Activated CD4-positive, alpha-beta T cell treated with anti-CD3 and anti-CD28 coated beads, Interleukin-2, amount 10 ng/mL, durations not matched to agents 24 days and 14 days (primary cell): ENCODE data around the gene RFPL3. TPM values are rescaled to one million over a fixed set of nuclear protein-coding genes. Genes with fewer than 3 reads are reported as not detected.

Experiments
- DNase-seq: peaks from one replicate; pipeline ENCODE4 v3.0.0; 2022
- H3K27ac Mint-ChIP-seq: one replicate; pipeline ENCODE4 v1.8.0; 2022; ENCODE audit warnings: mild to moderate bottlenecking, mixed read lengths
- H3K27me3 Mint-ChIP-seq: one replicate; pipeline ENCODE4 v1.8.0; 2022; ENCODE audit warnings: mixed read lengths
- H3K36me3 Mint-ChIP-seq: one replicate; pipeline ENCODE4 v1.8.0; 2022; ENCODE audit warnings: low read depth, mild to moderate bottlenecking, mixed read lengths
- H3K4me1 Mint-ChIP-seq: one replicate; pipeline ENCODE4 v1.8.0; 2021; ENCODE audit warnings: mixed read lengths
- H3K4me3 Mint-ChIP-seq: one replicate; pipeline ENCODE4 v1.8.0; 2022; ENCODE audit warnings: mild to moderate bottlenecking, moderate library complexity, mixed read lengths
- H3K9me3 Mint-ChIP-seq: one replicate; pipeline ENCODE4 v1.8.0; 2021; ENCODE audit warnings: mixed read lengths
- intact Hi-C: fragments of 100-400 bp; cut with micrococcal nuclease; formaldehyde crosslinking; loops from one replicate; pipeline ENCODE4 v1.15.1; 2023
- total RNA-seq: library from RNA; stranded (reverse); gene quantifications from 2 replicates; pipeline ENCODE4 v1.2.3, GENCODE V29; 2022

Gene RFPL3
- total RNA-seq, 1 donor from 2014 or later: not detected

DNA sequence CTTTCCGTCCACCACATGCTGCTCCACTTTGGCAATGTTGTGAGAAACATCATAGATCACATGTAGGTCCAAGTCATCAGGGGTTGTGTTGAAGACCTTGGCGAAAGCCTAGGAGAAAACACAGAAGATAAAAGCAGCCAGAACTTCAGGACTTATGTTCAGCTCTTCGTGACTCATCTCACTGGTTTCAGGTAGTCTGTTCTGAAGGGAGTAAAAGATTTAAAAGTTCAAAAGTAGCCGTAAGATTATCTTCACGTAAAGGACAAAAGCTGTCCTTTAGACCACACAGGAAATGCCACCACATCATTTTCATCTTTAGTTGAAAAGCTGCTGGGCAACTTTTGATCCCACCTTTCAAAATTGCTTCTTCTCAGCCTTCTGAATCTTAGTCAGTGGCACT, 37.4 kb downstream of the RFPL3 start:
- peaks cover 4% of the 10 kb centered on the region for H3K4me1 Mint-ChIP-seq

DNA sequence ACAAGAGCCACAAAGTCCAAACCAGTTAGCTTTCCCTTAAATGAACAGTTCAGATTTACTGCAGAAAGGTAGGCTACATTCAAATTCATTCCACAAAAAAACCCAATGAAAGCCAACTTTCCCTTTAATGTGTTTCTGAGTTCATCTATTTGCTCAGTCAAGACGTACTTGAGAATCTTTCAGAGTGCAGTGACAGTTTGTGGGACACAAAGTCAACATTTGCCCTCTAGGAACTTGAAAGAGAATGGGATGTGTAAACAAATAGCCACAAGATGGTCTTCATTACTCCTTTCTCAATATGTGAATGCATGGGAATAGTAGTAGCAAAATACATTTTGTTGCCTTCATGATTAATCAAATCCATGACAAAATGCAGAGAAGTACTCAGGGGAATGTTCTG, 38.6 kb downstream of the RFPL3 start:
- intact Hi-C loops: no loop called here
- H3K4me1 Mint-ChIP-seq: peaks cover 4% of the 10 kb centered on the region
- H3K9me3 Mint-ChIP-seq: no peaks in the 10 kb centered on the region
- H3K4me3 Mint-ChIP-seq: no peak overlapping the region
- no peaks in the 10 kb centered on the region for H3K27me3 Mint-ChIP-seq
- peaks cover 72% of the 10 kb centered on the region for H3K36me3 Mint-ChIP-seq
- no peak for DNase-seq
- no peak overlapping the region for H3K27ac Mint-ChIP-seq

More for the DNA sequence above, 37.4 kb downstream of the RFPL3 start:
- Mint-ChIP-seq H3K9me3 (no peaks in the 10 kb centered on the region), H3K4me3 (no peak overlapping the region), H3K36me3 (peaks cover 69% of the 10 kb centered on the region), H3K27ac (no peak overlapping the region), H3K27me3 (no peaks in the 10 kb centered on the region)
- intact Hi-C loops: no loop called here
- no peak for DNase-seq

DNA sequence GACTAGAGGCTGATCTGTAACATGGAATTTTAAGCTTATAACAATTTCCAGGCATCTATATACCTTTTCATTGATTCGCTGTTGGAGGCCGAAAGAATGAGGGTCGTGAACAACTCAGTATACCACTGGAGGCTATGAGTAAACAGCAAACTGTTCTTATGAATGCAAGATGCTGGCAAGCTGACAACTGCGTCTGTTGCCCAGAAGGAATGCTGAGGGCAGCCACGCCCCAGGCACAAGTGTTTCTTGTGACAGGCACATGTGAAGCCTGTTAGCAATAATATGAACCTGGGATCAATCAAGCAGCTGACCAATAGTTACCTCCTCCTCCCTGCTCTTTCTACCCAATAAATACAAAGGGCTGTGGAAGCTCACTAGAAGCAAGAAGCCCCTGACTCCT, 39.1 kb downstream of the RFPL3 start:
- H3K4me3 Mint-ChIP-seq: no peak overlapping the region
- H3K9me3 Mint-ChIP-seq: no peaks in the 10 kb centered on the region
- peaks cover 4% of the 10 kb centered on the region for H3K4me1 Mint-ChIP-seq
- peaks cover 75% of the 10 kb centered on the region for H3K36me3 Mint-ChIP-seq
- no peaks in the 10 kb centered on the region for H3K27me3 Mint-ChIP-seq
- intact Hi-C loops: no loop called here
- no peak overlapping the region for H3K27ac Mint-ChIP-seq
- DNase-seq: no peak

DNA sequence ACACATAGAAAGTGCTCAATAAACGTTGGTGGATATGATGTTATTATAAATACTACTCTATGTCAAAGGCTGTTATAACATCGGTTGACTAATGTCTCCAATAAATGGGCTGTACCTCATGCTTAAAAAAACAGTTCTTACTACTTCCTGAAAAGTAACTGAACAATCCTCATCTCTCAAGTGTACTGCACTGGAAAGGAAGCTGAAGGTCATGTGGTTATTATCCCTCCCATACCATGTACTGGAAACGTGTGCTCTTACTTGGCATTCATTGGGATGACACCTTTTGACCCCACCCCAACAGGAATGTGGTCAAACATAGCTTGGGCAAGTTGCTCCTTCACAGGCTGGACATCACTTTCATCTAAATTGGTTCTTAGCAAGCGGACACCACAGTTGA, 43.8 kb downstream of the RFPL3 start:
- Mint-ChIP-seq H3K4me3 (no peak overlapping the region), H3K9me3 (no peaks in the 10 kb centered on the region), H3K27ac (no peak overlapping the region), H3K4me1 (no peaks in the 10 kb centered on the region), H3K36me3 (peaks cover 58% of the 10 kb centered on the region), H3K27me3 (no peaks in the 10 kb centered on the region)
- DNase-seq: no peak
- intact Hi-C loops: no loop called here

DNA sequence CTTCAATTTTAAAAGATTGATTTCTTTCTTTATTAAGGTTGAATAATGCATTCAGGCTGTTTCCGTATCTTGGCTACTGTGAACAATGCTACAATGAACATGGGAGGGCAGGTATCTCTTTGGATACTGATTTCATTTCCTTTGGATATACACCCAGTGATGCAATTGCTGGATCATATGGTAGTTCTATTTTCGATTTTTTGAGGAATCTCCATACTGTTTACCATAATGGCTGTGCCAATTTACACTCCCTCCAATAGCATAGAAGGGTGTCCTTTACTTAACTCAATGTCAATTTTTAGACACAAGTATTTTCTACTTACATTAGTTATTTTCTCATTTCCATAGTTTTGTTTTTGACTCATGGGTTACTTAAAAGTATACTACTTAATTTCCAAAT, 46.4 kb downstream of the RFPL3 start:
- Mint-ChIP-seq H3K36me3 (peaks cover 63% of the 10 kb centered on the region), H3K27me3 (no peaks in the 10 kb centered on the region), H3K4me1 (peaks cover 17% of the 10 kb centered on the region), H3K4me3 (no peak overlapping the region), H3K27ac (no peak overlapping the region), H3K9me3 (no peaks in the 10 kb centered on the region)
- intact Hi-C loops: no loop called here
- DNase-seq: no peak

DNA sequence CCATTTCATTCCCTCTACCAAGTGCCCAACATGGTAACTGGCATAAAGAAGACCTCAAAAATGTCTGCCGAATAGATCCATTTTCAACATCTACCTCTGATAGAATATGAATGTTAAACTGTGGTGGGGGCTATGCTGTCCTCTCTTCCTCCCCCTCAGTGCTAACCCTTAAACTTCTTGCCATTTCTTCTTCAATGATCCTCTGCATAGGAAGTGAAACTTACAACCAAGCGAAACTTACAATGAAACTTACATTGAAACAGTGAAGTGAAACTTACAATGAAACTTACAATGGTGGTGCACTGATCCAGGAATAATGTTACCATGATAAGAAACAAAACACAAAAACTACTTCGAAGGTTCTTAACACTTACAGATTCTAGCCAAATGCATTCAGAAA, 49.6 kb downstream of the RFPL3 start:
- Mint-ChIP-seq H3K4me3 (no peak overlapping the region), H3K27me3 (no peaks in the 10 kb centered on the region), H3K36me3 (peaks cover 52% of the 10 kb centered on the region), H3K9me3 (no peaks in the 10 kb centered on the region), H3K4me1 (peaks cover 34% of the 10 kb centered on the region), H3K27ac (peak overlapping the region; percentile 30)
- intact Hi-C loops: no loop called here
- peak; percentile 49 for DNase-seq

DNA sequence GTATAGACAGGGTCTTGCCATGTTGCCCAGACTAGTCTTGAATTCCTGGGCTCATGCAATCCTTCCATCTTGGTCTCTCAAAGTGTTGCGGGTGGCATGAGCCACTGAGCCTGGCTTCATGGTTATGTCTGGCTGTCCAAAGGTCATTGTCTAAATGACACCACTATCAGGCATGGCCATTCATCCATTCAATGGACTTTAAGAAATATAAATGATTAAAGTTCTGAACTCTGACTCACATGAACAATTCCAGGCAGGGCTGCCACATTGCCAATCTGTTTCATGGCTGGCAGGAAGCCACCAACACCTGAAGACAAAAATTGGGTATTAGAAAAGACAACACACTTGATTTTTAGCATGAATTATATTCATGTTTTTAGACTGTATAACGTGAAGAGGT, 50.3 kb downstream of the RFPL3 start:
- Mint-ChIP-seq H3K36me3 (peaks cover 52% of the 10 kb centered on the region), H3K9me3 (no peaks in the 10 kb centered on the region), H3K4me1 (peaks cover 39% of the 10 kb centered on the region), H3K4me3 (no peak overlapping the region), H3K27ac (no peak overlapping the region), H3K27me3 (no peaks in the 10 kb centered on the region)
- DNase-seq: no peak
- intact Hi-C loops: no loop called here

DNA sequence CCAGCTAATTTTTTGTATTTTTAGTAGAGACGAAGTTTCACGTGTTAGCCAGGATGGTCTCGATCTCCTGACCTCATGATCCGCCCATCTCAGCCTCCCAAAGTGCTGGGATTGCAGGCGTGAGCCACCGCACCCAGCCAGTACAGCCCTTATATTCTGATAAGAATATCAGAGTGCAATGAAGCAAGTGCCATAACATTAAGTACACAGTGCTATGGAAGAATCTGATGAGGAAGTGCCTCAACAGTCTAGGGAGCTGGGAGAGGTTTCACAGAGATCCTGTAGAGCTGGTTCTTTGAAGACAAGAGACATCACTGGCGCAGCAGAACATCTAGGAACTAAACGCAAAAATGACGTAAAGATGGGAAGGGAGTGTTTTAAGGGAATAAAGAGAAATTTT, 52.3 kb downstream of the RFPL3 start:
- Mint-ChIP-seq H3K4me1 (peaks cover 41% of the 10 kb centered on the region), H3K27ac (peak overlapping the region; percentile 30), H3K27me3 (no peaks in the 10 kb centered on the region), H3K36me3 (peaks cover 46% of the 10 kb centered on the region), H3K9me3 (no peaks in the 10 kb centered on the region), H3K4me3 (peak overlapping the region; percentile 97)
- no peak for DNase-seq
- intact Hi-C loops: loop anchor here (5.0 kb wide), 1 partner anchor 268 kb away; no protein-coding TSS in a partner anchor

DNA sequence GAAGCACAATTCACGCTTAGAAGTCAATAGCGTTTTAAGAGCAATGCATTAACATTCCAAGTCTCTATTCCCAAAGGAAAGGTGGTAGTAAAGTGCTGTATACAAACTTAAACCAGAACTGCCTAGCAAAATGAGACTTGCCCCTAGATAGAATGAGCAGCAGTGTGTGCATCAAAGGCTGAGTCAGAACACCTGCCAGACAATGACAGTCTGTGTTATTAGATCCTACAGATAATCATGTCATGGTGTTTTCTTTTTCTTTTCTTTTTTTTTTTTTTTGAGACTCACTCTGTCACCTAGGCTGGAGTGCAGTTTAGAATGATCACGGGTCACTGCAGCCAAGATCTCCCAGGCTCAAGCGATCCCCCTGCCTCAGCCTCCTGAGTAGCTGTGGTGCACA, 52.8 kb downstream of the RFPL3 start:
- no peak for DNase-seq

More for the DNA sequence above, 52.8 kb downstream of the RFPL3 start:
- peak overlapping the region; percentile 96 for H3K27ac Mint-ChIP-seq
- peaks cover 2% of the 10 kb centered on the region for H3K27me3 Mint-ChIP-seq
- intact Hi-C loops: loop anchor here (5.0 kb wide), 1 partner anchor 268 kb away; no protein-coding TSS in a partner anchor
- peaks cover 43% of the 10 kb centered on the region for H3K36me3 Mint-ChIP-seq
- H3K4me3 Mint-ChIP-seq: peak overlapping the region; percentile 97
- H3K9me3 Mint-ChIP-seq: no peaks in the 10 kb centered on the region
- H3K4me1 Mint-ChIP-seq: peaks cover 41% of the 10 kb centered on the region

Other genes with a start within 250 kb of the RFPL3 start
- not detected in 2 replicates for gene C22orf42, start 198.6 kb upstream of the RFPL3 start, total RNA-seq
- gene RFPL2, start 152.8 kb upstream of the RFPL3 start, total RNA-seq: not detected in 2 replicates
- not detected in 2 replicates for gene SLC5A4, start 102.5 kb upstream of the RFPL3 start, total RNA-seq
- 104 and 105 TPM in 2 replicates for gene RTCB, start 54.4 kb downstream of the RFPL3 start, total RNA-seq
- not detected in 2 replicates for gene BPIFC, start 106.6 kb downstream of the RFPL3 start, total RNA-seq
- 95.6 and 96.5 TPM in 2 replicates for gene FBXO7, start 116.9 kb downstream of the RFPL3 start, total RNA-seq